Measurements from ENCODE around the gene FNDC10. TPM values are rescaled to one million over a fixed set of nuclear protein-coding genes. Genes with fewer than 3 reads are reported as not detected.

Gene FNDC10
- total RNA-seq, 1 experiment from 2014 or later, result 15.2 TPM

- H3K79me2 ChIP-seq (ENCODE audit: insufficient read depth, low read length), result no peaks in the 10 kb centered on the region
- no peak overlapping the region for H2AFZ ChIP-seq (ENCODE audit: low read length)
- H3K23ac ChIP-seq (ENCODE audit: insufficient read length, low read depth, low read length), result no peak overlapping the region
- no peak overlapping the region for H3K9ac ChIP-seq (ENCODE audit: extremely low read depth, insufficient read length, low read length)
- no peak overlapping the region for H3K18ac ChIP-seq (ENCODE audit: insufficient read length, low read depth, low read length)
- peaks cover 0 to 2% (median 0%) of the 10 kb centered on the region in 3 experiments; a peak in 1 of 7 replicates for H3K36me3 Mint-ChIP-seq (ENCODE audit: insufficient read depth in 1 of 3, low read depth in 3 of 3)
- H3K27me3 Mint-ChIP-seq (ENCODE audit: low read depth), result no peaks in the 10 kb centered on the region; the same call in 1 of the 2 replicates
- H3K23me2 ChIP-seq (ENCODE audit: insufficient read length, low read depth, low read length, poor library complexity, severe bottlenecking), result no peaks in the 10 kb centered on the region
- DNase-seq, result no peak
- no peaks in the 10 kb centered on the region for H3K79me1 ChIP-seq (ENCODE audit: insufficient read depth, low read depth, low read length, poor library complexity, severe bottlenecking)
- H2BK120ac ChIP-seq (ENCODE audit: low read depth, low read length, poor library complexity, severe bottlenecking), result no peak overlapping the region
- H3K9me3 Mint-ChIP-seq, result no peaks in the 10 kb centered on the region
- no peak overlapping the region for H3T11ph ChIP-seq (ENCODE audit: low read length)
- no peak overlapping the region for H3K4me2 ChIP-seq (ENCODE audit: insufficient read depth, insufficient read length, low read length)
- TF ChIP-seq CTCF (conservative IDR thresholded peaks at IDR 0.05), result no peak
- no peak overlapping the region for H3K4ac ChIP-seq (ENCODE audit: low read depth, low read length)
- no peak overlapping the region for H2BK5ac ChIP-seq (ENCODE audit: insufficient read length, low read length)
- no peak overlapping the region for H3K56ac ChIP-seq (ENCODE audit: insufficient read length, low read depth, low read length)
- no peak overlapping the region for H3K14ac ChIP-seq (ENCODE audit: insufficient read depth, low read length)
- no peak overlapping the region for H2BK15ac ChIP-seq (ENCODE audit: low read depth, low read length)
- WGBS (ENCODE audit: extremely low coverage, insufficient read length, low lambda C conversion rate), result no CpG with 5 or more reads among the region's 51 CpGs
- H3K27ac ChIP-seq (ENCODE audit: insufficient read length, low read depth, low read length), result no peak overlapping the region
- H2BK12ac ChIP-seq (ENCODE audit: insufficient read length, low read depth, low read length), result no peak overlapping the region
- no peak overlapping the region for H4K91ac ChIP-seq (ENCODE audit: insufficient read length, low read depth, low read length)
- no peak overlapping the region for H2BK20ac ChIP-seq (ENCODE audit: low read depth, low read length, poor library complexity, severe bottlenecking)
- no peaks in the 10 kb centered on the region for H3K27me3 ChIP-seq (ENCODE audit: insufficient read depth, low read length)
- H3K9me3 ChIP-seq (ENCODE audit: control insufficient read depth, low read depth, low read length), result no peaks in the 10 kb centered on the region
- H4K20me1 ChIP-seq (ENCODE audit: control insufficient read depth, insufficient read depth, insufficient read length), result no peaks in the 10 kb centered on the region
- no peak overlapping the region for H3K4me3 Mint-ChIP-seq
- no peaks in the 10 kb centered on the region for H3K4me1 ChIP-seq (ENCODE audit: insufficient read depth, low read length)
- no peak overlapping the region for H4K8ac ChIP-seq (replicated peaks; ENCODE audit: insufficient read length, low read depth, low read length)
- no peaks in the 10 kb centered on the region for H3K4me1 Mint-ChIP-seq
- H2AK5ac ChIP-seq (ENCODE audit: insufficient read length, low read length), result no peak overlapping the region
- no peak overlapping the region for H4K5ac ChIP-seq (ENCODE audit: insufficient read length, low read depth, low read length)
- H3K27ac Mint-ChIP-seq, result no peak overlapping the region
Measured at GRCh38 chr1:1623631-1624442, 23.9 kb upstream of the FNDC10 start.
